A549 (cell line): Measurements from ENCODE around the gene RGS6. TPM values are rescaled to one million over a fixed set of nuclear protein-coding genes. Genes with fewer than 3 reads are reported as not detected.
A peak's percentile ranks its signal among the peaks of the same experiment; 100 is the strongest.

ENCODE experiments used
- ATAC-seq, 2 experiments: fragments of 200-7000 bp in 1 of 2; fragments of >200 bp in 1 of 2; cut with Nextera tagmentation in 1 of 2; cut with Tn5 transposase in 1 of 2; 3 replicates each; pipeline versions ENCODE4 v1.8.0 to v1.9.1; 2018 to 2020; ENCODE audit warnings: mild to moderate bottlenecking in 1 of 2, moderate library complexity in 1 of 2
- CTCF ChIA-PET: fragments of 300-600 bp; sonication (Branson Sonifier 250); formaldehyde crosslinking; extraction: SDS; loops from one replicate; lab custom pipeline; 2021; ENCODE audit warnings: antibody characterized with exemption, inconsistent platforms; lab: Yijun Ruan, JAX
- POLR2A ChIA-PET: fragments of 350-600 bp; formaldehyde crosslinking; extraction: SDS; loops from one replicate; lab custom pipeline; 2021; ENCODE audit warnings: antibody characterized with exemption, inconsistent platforms; lab: Yijun Ruan, JAX
- DNase-seq, 2 experiments: peaks; one replicate each; pipeline versions ENCODE4 v3.0.0 to v3.0.0-alpha.2; 2011 to 2016; ENCODE audit warnings: low read depth in 1 of 2, low spot score in 1 of 2
- FAIRE-seq: peaks from 2 replicates; lab custom pipeline; 2011; peaks lifted over from hg19 to GRCh38; lab: Jason Lieb, UNC
- H3K27ac ChIP-seq, 2 experiments: fragments of >200 bp; sonication (Bioruptor Twin); formaldehyde crosslinking; 3 replicates each; pipeline ENCODE4 v1.5.1; 2016 to 2017
- H3K4me1 ChIP-seq: fragments of >200 bp; sonication (Bioruptor Twin); formaldehyde crosslinking; 3 replicates; pipeline ENCODE4 v1.6.1; 2016
- H3K4me2 ChIP-seq: fragments of >200 bp; sonication (Bioruptor Twin); formaldehyde crosslinking; 3 replicates; pipeline ENCODE4 v1.6.1; 2016
- H3K4me3 ChIP-seq: fragments of >200 bp; sonication (Bioruptor Twin); formaldehyde crosslinking; 3 replicates; pipeline ENCODE4 v1.5.1; 2016
- H3K9me3 ChIP-seq: fragments of >200 bp; sonication (Bioruptor Twin); formaldehyde crosslinking; 3 replicates; pipeline ENCODE4 v1.6.1; 2016
- ATOH8 ChIP-seq: fragments of 250-450 bp; sonication (Bioruptor Pico); IDR thresholded peaks from 2 replicates; pipeline ENCODE4 v1.5.0; 2020; ENCODE audit warnings: low read depth, mild to moderate bottlenecking, moderate library complexity
- BHLHE40 ChIP-seq: IDR thresholded peaks from 2 replicates; pipeline ENCODE4 v1.6.1; 2012; ENCODE audit warnings: low read depth, low read length, inconsistent platforms
- CBX2 ChIP-seq: fragments of 200-600 bp; sonication (generic); IDR thresholded peaks from 2 replicates; pipeline ENCODE4 v1.6.1; 2016; ENCODE audit warnings: low read depth, mild to moderate bottlenecking, borderline replicate concordance
- CBX8 ChIP-seq: fragments of 200-600 bp; sonication (generic); IDR thresholded peaks from 2 replicates; pipeline ENCODE4 v1.6.1; 2016
- CHD2 ChIP-seq: fragments of 150-350 bp; IDR thresholded peaks from 2 replicates; pipeline ENCODE4 v1.6.1; 2014; ENCODE audit warnings: low read length; ENCODE audit not compliant: partially characterized antibody
- EHF ChIP-seq: fragments of 250-450 bp; sonication (Bioruptor Pico); IDR thresholded peaks from 2 replicates; pipeline ENCODE4 v1.5.0; 2020; ENCODE audit warnings: mild to moderate bottlenecking
- ELK1 ChIP-seq: fragments of 150-350 bp; IDR thresholded peaks from 2 replicates; pipeline ENCODE4 v1.6.1; 2014; ENCODE audit warnings: low read depth, mild to moderate bottlenecking, low read length
- FOXS1 ChIP-seq: fragments of 250-450 bp; sonication (Bioruptor Pico); IDR thresholded peaks from 2 replicates; pipeline ENCODE4 v1.5.0; 2020; ENCODE audit warnings: mild to moderate bottlenecking, moderate library complexity
- HMGXB4 ChIP-seq: fragments of 250-450 bp; sonication (Bioruptor Pico); IDR thresholded peaks from 2 replicates; pipeline ENCODE4 v1.5.0; 2021; ENCODE audit warnings: mild to moderate bottlenecking, moderate library complexity, borderline replicate concordance
- HOXB13 ChIP-seq: fragments of 250-450 bp; sonication (Bioruptor Pico); IDR thresholded peaks from 2 replicates; pipeline ENCODE4 v1.5.0; 2020; ENCODE audit warnings: low read depth, mild to moderate bottlenecking, moderate library complexity
- HOXB5 ChIP-seq: fragments of 250-450 bp; sonication (Bioruptor Pico); IDR thresholded peaks from 2 replicates; pipeline ENCODE4 v1.5.0; 2020; ENCODE audit warnings: mild to moderate bottlenecking, moderate library complexity
- JUN ChIP-seq, 2 experiments: fragments of >200 bp; sonication (Bioruptor Twin); formaldehyde crosslinking; IDR thresholded peaks; 2 replicates in 1 of 2; 3 replicates in 1 of 2; pipeline ENCODE4 v1.6.1; 2016 to 2017
- MAFK ChIP-seq: fragments of 450-650 bp; IDR thresholded peaks from 2 replicates; pipeline ENCODE4 v1.6.1; 2014; ENCODE audit not compliant: partially characterized antibody
- MAX ChIP-seq: IDR thresholded peaks from 2 replicates; pipeline ENCODE4 v1.6.1; 2012
- PBX3 ChIP-seq: IDR thresholded peaks from 2 replicates; pipeline ENCODE4 v1.6.1; 2012
- SMC3 ChIP-seq: fragments of >200 bp; sonication (Bioruptor Twin); formaldehyde crosslinking; IDR thresholded peaks from 3 replicates; pipeline ENCODE4 v1.6.1; 2018; ENCODE audit warnings: inconsistent platforms
- TFCP2L1 ChIP-seq: fragments of 250-450 bp; sonication (Bioruptor Pico); IDR thresholded peaks from 2 replicates; pipeline ENCODE4 v1.5.0; 2021; ENCODE audit warnings: mild to moderate bottlenecking
- ZNF302 ChIP-seq: fragments of 250-450 bp; sonication (Bioruptor Pico); IDR thresholded peaks from 2 replicates; pipeline ENCODE4 v1.9.0; 2021; ENCODE audit warnings: inconsistent platforms, mild to moderate bottlenecking, moderate library complexity
- WGBS: methylation state at CpG from one replicate; pipeline ENCODE4 v1.1.6; 2017; ENCODE audit errors: missing lambda C conversion rate; 5-methylcytosine and 5-hydroxymethylcytosine counted together
- polyA plus RNA-seq, 4 experiments: library from polyadenylated mRNA; depleted of rRNA in 3 of 4; stranded (reverse); fragments of >200 nt; fragmentation: RNase III in 1 of 4; extraction: RNeasy Plus Mini Kit Qiagen cat#74134 plus additional on column Dnase treatment in 1 of 4; gene quantifications; 2 replicates in 3 of 4; 3 replicates in 1 of 4; pipeline ENCODE4 v1.2.3, GENCODE V29; 2011 to 2017

The RGS6 gene
- polyA plus RNA-seq, 2 of the 4 experiments (the other 2 are of a cell fraction) = not detected

GRCh38 chr14:72588521-72588920, 656.3 kb downstream of the RGS6 start:
- H3K4me2 ChIP-seq = no peak overlapping the region
- H3K4me1 ChIP-seq = no peaks in the 10 kb centered on the region
- no peak for FAIRE-seq

GRCh38 chr14:72589652-72590051, 657.4 kb downstream of the RGS6 start:
- no peak overlapping the region for H3K4me3 ChIP-seq
- TF ChIP-seq BHLHE40 (no peak), MAFK (peak; percentile 60)
- ChIA-PET POLR2A (no interaction called here), CTCF (no interaction called here)
- FAIRE-seq (no peak), DNase-seq (no peak), ATAC-seq (no peak)
- H3K27ac ChIP-seq = no peak overlapping the region
- no peaks in the 10 kb centered on the region; the same call in 2 of the 3 replicates for H3K9me3 ChIP-seq
- no peak overlapping the region for H3K4me2 ChIP-seq
- H3K4me1 ChIP-seq = no peaks in the 10 kb centered on the region

More at GRCh38 chr14:72588521-72588920, 656.3 kb downstream of the RGS6 start:
- no peak for TF ChIP-seq ATOH8 (CRISPR knock-in tag)
- no peak for TF ChIP-seq MAX
- TF ChIP-seq CBX8 = no peak
- TF ChIP-seq ELK1 = no peak
- no peak for TF ChIP-seq PBX3
- TF ChIP-seq EHF = no peak
- no peak for TF ChIP-seq CBX2
- ATAC-seq = no peak
- ChIA-PET CTCF (interaction anchor here (1.2 to 1.3 kb wide), 2 partner anchors 71 to 75 kb away, joined by 3 to 5 read pairs; no protein-coding TSS in a partner anchor), POLR2A (no interaction called here)
- Histone ChIP-seq H3K9me3 (no peaks in the 10 kb centered on the region; the same call in 2 of the 3 replicates), H3K27ac (no peak overlapping the region), H3K4me3 (no peak overlapping the region)
- 18% methylated on average over 5 of the region's 5 CpGs for WGBS
- no peak for DNase-seq

- no peak overlapping the region for H3K4me3 ChIP-seq
- ChIA-PET CTCF (no interaction called here), POLR2A (no interaction called here)
- H3K27ac ChIP-seq = no peak overlapping the region
- no peaks in the 10 kb centered on the region; the same call in 2 of the 3 replicates for H3K9me3 ChIP-seq
- no peak overlapping the region for H3K4me2 ChIP-seq
- TF ChIP-seq HOXB5 (no peak), BHLHE40 (no peak), SMC3 (no peak), TFCP2L1 (no peak), FOXS1 (CRISPR knock-in tag) (no peak), ELK1 (no peak), ZNF302 (no peak), CHD2 (no peak), HOXB13 (CRISPR knock-in tag) (no peak), JUN (IDR thresholded peaks at IDR 0.05) (no peak), CBX2 (no peak), HMGXB4 (CRISPR knock-in tag) (no peak)
- DNase-seq = no peak
- ATAC-seq = no peak
- H3K4me1 ChIP-seq = 0 out of 3 replicates have a peak, but pooled peaks cover 4% of the 10 kb centered on the region
- WGBS = 45% methylated on average over 7 of the region's 7 CpGs
- no peak for FAIRE-seq
Measured at GRCh38 chr14:72590577-72590976, 658.3 kb downstream of the RGS6 start.
